GM12878 (cell line): ENCODE data around the gene AKR1A1. TPM values are rescaled to one million over a fixed set of nuclear protein-coding genes. Genes with fewer than 3 reads are reported as not detected.
A peak's percentile ranks its signal among the peaks of the same experiment; 100 is the strongest.

ENCODE experiments used
- BCL3 ChIP-seq: IDR thresholded peaks from 2 replicates; pipeline ENCODE4 v1.6.1; 2011; ENCODE audit warnings: borderline replicate concordance, low read depth, mild to moderate bottlenecking, moderate library complexity, low read length; ENCODE audit not compliant: insufficient read depth, poor library complexity, severe bottlenecking
- CBFB ChIP-seq: IDR thresholded peaks from 2 replicates; pipeline ENCODE4 v1.6.1; 2016; ENCODE audit warnings: antibody characterized with exemption, low read depth
- CBX3 ChIP-seq: fragments of 200-600 bp; sonication (generic); IDR thresholded peaks from 2 replicates; pipeline ENCODE4 v1.6.1; 2016; ENCODE audit warnings: low read depth, borderline replicate concordance
- CEBPZ ChIP-seq: fragments of 150-350 bp; IDR thresholded peaks from 2 replicates; pipeline ENCODE4 v1.6.1; 2016; ENCODE audit warnings: low read depth, low read length
- CHD1 ChIP-seq: IDR thresholded peaks from 2 replicates; pipeline ENCODE4 v1.6.1; 2012; ENCODE audit warnings: low read depth, low read length, improper control_type of control experiment
- CREM ChIP-seq: IDR thresholded peaks from 2 replicates; pipeline ENCODE4 v1.6.1; 2014; ENCODE audit warnings: antibody characterized with exemption, low read depth
- CTCF ChIP-seq, 3 experiments: IDR thresholded peaks in 2 of 3; conservative IDR thresholded peaks in 1 of 3; 2 replicates each; pipeline ENCODE4 v1.5.1; 2011; ENCODE audit warnings: low read depth in 3 of 3, low read length in 3 of 3, mild to moderate bottlenecking in 3 of 3, control low read depth in 2 of 3, moderate library complexity in 2 of 3, inconsistent platforms in 1 of 3, mixed read lengths in 1 of 3; ENCODE audit not compliant: control insufficient read depth in 2 of 3, insufficient read depth in 1 of 3; ENCODE audit errors: extremely low read depth in 1 of 3
- HDGF ChIP-seq: fragments of 450-650 bp; IDR thresholded peaks from 2 replicates; pipeline ENCODE4 v1.6.1; 2016; ENCODE audit warnings: antibody characterized with exemption
- IKZF1 ChIP-seq: fragments of 450-650 bp; conservative IDR thresholded peaks from 2 replicates; pipeline ENCODE4 v1.6.1; 2017; ENCODE audit warnings: antibody characterized with exemption, mild to moderate bottlenecking
- JUNB ChIP-seq: IDR thresholded peaks from 2 replicates; pipeline ENCODE4 v1.6.1; 2016; ENCODE audit warnings: antibody characterized with exemption, mild to moderate bottlenecking
- MTA3 ChIP-seq: IDR thresholded peaks from 2 replicates; pipeline ENCODE4 v1.6.1; 2012; ENCODE audit warnings: low read length, inconsistent platforms, borderline replicate concordance
- NR2C1 ChIP-seq: fragments of 450-650 bp; IDR thresholded peaks from 2 replicates; pipeline ENCODE4 v1.6.1; 2017; ENCODE audit warnings: antibody characterized with exemption, mild to moderate bottlenecking, moderate library complexity
- RAD51 ChIP-seq: fragments of 450-650 bp; IDR thresholded peaks from 2 replicates; pipeline ENCODE4 v1.6.1; 2016; ENCODE audit warnings: moderate library complexity, mild to moderate bottlenecking, inconsistent platforms
- RCOR1 ChIP-seq: conservative IDR thresholded peaks from 2 replicates; pipeline ENCODE4 v1.6.1; 2012; ENCODE audit warnings: low read depth, low read length, improper control_type of control experiment
- RUNX3 ChIP-seq: IDR thresholded peaks from 2 replicates; pipeline ENCODE4 v1.6.1; 2012; ENCODE audit warnings: low read length, inconsistent platforms
- SP1 ChIP-seq: IDR thresholded peaks from one replicate; pipeline ENCODE4 v1.6.1; 2011; ENCODE audit warnings: low read depth, low read length
- ZSCAN29 ChIP-seq: fragments of 450-650 bp; IDR thresholded peaks from 2 replicates; pipeline ENCODE4 v1.6.1; 2017; ENCODE audit warnings: mild to moderate bottlenecking, moderate library complexity
- polyA plus RNA-seq, 11 experiments: library from polyadenylated mRNA; depleted of rRNA in 4 of 11; unstranded in 6 of 11; stranded (reverse) in 5 of 11; fragments of >200 nt; fragmentation: Nextera tagmentation in 4 of 11; fragmentation: Illumina TruSeq in 1 of 11; extraction: Ambion mirVana in 4 of 11; extraction: Trizol in 1 of 11; gene quantifications; 1 replicate in 1 of 11; 2 replicates in 10 of 11; pipeline versions ENCODE4 v1.2.1 to v1.2.3, GENCODE V29; 2011 to 2016; ENCODE audit warnings: inconsistent platforms in 2 of 11, missing spikeins in 2 of 11, low read depth in 1 of 11
- total RNA-seq, 4 experiments: library from RNA; depleted of rRNA in 3 of 4; stranded (reverse); fragments of >200 nt in 3 of 4; fragmentation: Illumina TruSeq in 1 of 4; extraction: Trizol in 1 of 4; gene quantifications; 2 replicates each; pipeline versions ENCODE4 v1.2.1 to v1.2.3, GENCODE V29; 2013 to 2021

AKR1A1 gene
- total and polyA plus RNA-seq, 10 of the 15 experiments (the other 5 are each of a cell fraction or from before 2014, with no cell fraction given), result 187 to 335 (median 241) TPM

GRCh38 chr1:45503462-45504360 is 46.9 kb upstream of the AKR1A1 start (continued):
- TF ChIP-seq CTCF (IDR thresholded peaks at IDR 0.05 in 2 of 3, conservative IDR thresholded peaks at IDR 0.05 in 1 of 3; ENCODE audit: control insufficient read depth in 2 of 3, extremely low read depth in 1 of 3, insufficient read depth in 1 of 3, low read depth in 3 of 3, low read length in 3 of 3), result no peak
- TF ChIP-seq ZSCAN29, result peak; percentile 97
- no peak for TF ChIP-seq CBFB
- no peak for TF ChIP-seq RCOR1
- peak; percentile 23; the same call in 1 of the 2 replicates for TF ChIP-seq CREM
- TF ChIP-seq CHD1, result no peak
- no peak for TF ChIP-seq CBX3
- peak; percentile 36; the same call in 1 of the 2 replicates for TF ChIP-seq JUNB
- no peak for TF ChIP-seq CEBPZ
- TF ChIP-seq RUNX3, result peak; percentile 91
- no peak for TF ChIP-seq NR2C1
- TF ChIP-seq MTA3, result peak; percentile 43; the same call in 1 of the 2 replicates
- no peak for TF ChIP-seq HDGF
- TF ChIP-seq SP1, result no peak
- no peak for TF ChIP-seq RAD51
- no peak for TF ChIP-seq IKZF1
- peak; percentile 49 for TF ChIP-seq BCL3
